Measurements from ENCODE around the gene HNMT. TPM values are rescaled to one million over a fixed set of nuclear protein-coding genes. Genes with fewer than 3 reads are reported as not detected.
"Not testable (repeated sequence)": the region's sequence is repeated elsewhere in the genome, so short reads cannot be mapped to it uniquely, and the experiment has no call there.

The HNMT gene
- 64.4 and 161 TPM in 2 replicates for total RNA-seq

DNA sequence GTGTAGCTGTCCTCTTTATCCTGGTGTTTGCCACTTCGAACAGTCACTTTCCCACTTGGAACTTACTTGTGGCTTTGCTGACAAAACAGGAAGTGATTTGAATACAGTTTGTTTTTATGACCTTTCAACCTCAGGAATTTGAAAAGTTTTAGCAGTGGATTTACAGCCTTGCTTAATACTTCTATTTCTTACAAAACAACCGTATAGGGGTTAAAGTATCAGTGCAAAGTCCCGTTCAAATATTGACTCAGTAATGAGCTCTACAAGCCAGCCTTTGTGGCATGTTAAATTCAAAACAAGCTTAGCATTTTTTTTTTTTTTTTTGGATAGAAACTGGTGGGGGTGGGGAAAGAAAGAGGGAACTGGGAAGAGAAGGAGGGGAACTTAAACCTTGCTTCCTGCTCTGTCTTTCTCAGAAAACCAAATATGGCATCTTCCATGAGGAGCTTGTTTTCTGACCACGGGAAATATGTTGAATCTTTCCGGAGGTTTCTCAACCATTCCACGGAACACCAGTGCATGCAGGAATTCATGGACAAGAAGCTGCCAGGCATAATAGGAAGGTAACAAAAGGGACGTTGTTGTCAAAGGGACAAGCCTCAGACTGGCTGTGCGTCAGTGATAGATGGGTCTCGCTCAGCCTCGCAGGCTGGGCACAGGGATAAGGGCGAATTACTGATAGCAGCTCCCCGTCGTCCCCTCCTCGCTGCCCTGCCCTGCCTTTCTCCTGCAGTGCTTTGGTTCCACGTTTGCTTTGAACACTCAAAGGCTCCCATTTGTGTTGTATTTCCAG lies at the start of gene HNMT:
TSS of gene HNMT (plus strand) at position 408 of the 793 bp plus-strand sequence. CDS start at position 427, 19 bp downstream.
- TF ChIP-seq, protein P1, sequence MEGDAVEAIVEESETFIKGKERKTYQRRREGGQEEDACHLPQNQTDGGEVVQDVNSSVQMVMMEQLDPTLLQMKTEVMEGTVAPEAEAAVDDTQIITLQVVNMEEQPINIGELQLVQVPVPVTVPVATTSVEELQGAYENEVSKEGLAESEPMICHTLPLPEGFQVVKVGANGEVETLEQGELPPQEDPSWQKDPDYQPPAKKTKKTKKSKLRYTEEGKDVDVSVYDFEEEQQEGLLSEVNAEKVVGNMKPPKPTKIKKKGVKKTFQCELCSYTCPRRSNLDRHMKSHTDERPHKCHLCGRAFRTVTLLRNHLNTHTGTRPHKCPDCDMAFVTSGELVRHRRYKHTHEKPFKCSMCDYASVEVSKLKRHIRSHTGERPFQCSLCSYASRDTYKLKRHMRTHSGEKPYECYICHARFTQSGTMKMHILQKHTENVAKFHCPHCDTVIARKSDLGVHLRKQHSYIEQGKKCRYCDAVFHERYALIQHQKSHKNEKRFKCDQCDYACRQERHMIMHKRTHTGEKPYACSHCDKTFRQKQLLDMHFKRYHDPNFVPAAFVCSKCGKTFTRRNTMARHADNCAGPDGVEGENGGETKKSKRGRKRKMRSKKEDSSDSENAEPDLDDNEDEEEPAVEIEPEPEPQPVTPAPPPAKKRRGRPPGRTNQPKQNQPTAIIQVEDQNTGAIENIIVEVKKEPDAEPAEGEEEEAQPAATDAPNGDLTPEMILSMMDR (IDR thresholded peaks at IDR 0.05; ENCODE audit: insufficient read depth, low read depth, low read length) = no peak
- H3K4me3 ChIP-seq (ENCODE audit: low read depth, low read length) = peak within 1 kb of the TSS; percentile 81
- peak; percentile 94 for DNase-seq (ENCODE audit: low read depth)

DNA sequence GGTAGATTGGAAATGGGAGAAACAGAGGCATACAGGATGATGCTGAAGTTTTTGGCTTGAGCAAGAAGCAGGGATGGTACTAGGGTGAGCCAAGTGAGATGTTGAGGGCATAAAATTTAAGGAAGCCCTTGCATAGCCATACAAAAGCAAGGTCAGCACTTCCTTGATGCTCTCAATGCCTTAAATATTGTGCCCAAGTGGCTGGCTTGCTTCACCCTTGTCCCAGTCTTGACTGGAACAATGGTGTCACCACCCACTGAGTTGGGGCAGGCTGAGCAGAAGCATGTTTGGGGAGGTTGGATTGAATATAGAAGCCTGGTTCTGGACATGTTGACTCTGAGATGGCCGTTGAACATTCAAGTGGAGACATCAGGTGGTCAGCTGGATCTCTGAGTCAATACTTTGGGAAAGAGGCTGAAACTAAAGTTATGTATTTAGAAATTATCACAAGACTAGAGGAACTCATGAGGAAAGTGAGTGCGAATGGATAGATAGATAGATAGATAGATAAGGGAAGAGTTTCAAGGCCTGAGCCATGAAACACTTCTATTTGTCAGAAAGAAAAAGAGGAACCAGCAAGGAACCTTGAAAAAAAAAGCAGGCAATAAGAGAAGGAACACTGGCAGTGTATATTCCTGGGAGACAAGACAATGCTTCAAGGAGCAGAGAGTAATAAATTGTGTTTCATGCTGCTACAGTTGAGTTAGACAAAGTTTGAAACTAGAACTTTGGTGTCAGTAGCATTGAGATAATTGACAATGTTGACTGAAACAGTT lies 43.0 kb upstream of the HNMT start:
- no peak for DNase-seq (ENCODE audit: low read depth)
- no peak overlapping the region for H3K4me3 ChIP-seq (ENCODE audit: low read depth, low read length)
- TF ChIP-seq, protein P1 (IDR thresholded peaks at IDR 0.05; ENCODE audit: insufficient read depth, low read depth, low read length) = no peak

DNA sequence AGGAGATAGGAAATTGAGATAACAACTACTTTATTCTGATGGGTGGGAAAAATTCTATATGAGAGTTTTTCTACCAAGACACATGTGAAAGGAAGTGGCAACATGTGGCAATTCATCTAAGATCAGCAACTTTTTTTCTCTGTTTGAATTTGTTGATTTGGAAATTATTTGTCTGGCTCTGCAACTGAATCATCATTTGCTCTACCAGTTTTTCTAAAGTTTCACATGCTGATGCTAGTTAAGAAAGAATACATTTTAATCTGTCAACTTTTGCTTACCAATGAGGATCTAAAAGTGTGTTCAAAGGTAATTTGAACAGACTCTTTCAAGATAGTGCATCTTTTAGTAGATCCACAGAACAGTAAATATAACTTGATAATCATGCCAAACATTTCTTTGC lies 42.1 kb upstream of the HNMT start:
- DNase-seq (ENCODE audit: low read depth); H3K4me3 ChIP-seq (ENCODE audit: low read depth, low read length): not testable (repeated sequence)

DNA sequence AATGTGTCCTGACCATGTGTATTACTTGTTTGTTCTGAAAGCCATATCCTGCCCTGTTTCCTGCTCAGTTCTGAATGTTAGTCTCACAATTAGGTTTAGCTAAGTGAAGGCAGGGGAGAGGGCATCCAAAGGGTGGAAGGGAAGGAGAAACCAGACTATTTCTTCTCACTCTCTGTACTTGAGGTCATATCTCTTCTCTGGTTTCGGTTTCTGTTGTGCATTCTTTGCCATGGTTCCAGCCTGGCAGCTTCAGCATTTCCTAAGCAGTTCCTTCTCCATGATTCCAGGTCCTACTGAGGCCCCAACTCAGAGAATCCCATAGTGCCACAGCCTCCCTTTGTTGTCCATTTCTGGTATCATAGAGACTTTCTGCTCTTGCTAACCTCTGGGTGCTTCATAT lies 40.3 kb upstream of the HNMT start:
- peak; percentile 28 for DNase-seq (ENCODE audit: low read depth)
- H3K4me3 ChIP-seq (ENCODE audit: low read depth, low read length) = no peak overlapping the region
- TF ChIP-seq, protein P1 (IDR thresholded peaks at IDR 0.05; ENCODE audit: insufficient read depth, low read depth, low read length) = no peak

DNA sequence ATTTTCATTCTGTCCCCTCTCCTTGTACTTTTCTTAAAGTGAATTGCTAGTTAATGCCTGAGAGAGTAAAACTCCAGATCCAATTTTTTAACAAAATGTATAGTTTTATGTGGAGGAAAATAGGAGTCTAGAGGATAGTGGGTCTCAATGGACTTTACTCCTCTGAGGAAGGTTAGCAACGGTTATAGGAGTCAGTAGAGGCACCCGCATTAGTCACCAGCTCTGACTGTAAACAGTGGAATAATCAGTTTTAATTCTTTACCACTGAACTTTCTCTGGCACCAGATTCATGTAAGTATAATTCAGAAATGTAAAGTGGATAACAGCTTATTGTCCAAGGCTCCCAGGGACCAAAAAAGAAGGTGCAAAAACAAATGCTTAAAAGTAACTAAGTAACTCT lies 38.7 kb upstream of the HNMT start:
- TF ChIP-seq, protein P1 (IDR thresholded peaks at IDR 0.05; ENCODE audit: insufficient read depth, low read depth, low read length) = no peak
- no peak for DNase-seq (ENCODE audit: low read depth)
- H3K4me3 ChIP-seq (ENCODE audit: low read depth, low read length) = no peak overlapping the region

DNA sequence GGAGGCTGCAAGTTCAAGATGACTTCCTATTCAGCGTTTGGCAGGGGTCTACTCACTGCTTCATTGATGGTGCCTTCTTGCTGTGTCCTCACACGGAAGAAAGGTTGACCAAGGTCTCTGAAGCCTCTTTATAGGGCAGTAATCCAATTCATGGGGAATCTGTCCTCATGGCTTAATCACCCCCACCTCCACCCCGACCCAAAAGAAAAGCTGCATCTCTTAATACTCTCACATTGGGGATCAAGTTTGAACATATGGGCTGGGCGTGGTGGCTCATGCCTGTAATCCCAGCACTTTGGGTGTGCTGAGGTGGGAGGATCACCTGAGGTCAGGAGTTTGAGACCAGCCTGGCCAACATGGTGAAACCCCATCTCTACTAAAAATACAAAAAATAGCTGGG lies 36.4 kb upstream of the HNMT start:
- TF ChIP-seq, protein P1 (IDR thresholded peaks at IDR 0.05; ENCODE audit: insufficient read depth, low read depth, low read length) = no peak
- DNase-seq (ENCODE audit: low read depth) = no peak
- no peak overlapping the region for H3K4me3 ChIP-seq (ENCODE audit: low read depth, low read length)

All from fibroblast of villous mesenchyme (primary cell).